Liver (tissue), 9 donors: ENCODE results near the gene MEGF6. TPM values are rescaled to one million over a fixed set of nuclear protein-coding genes. Genes with fewer than 3 reads are reported as not detected.

Source experiments
- DNase-seq: peaks from one replicate; pipeline ENCODE4 v3.0.0-alpha.2; 2017; ENCODE audit warnings: low spot score
- H3K27ac ChIP-seq, 2 donors: one replicate each; pipeline ENCODE4 v1.7.0; 2013; ENCODE audit warnings: inconsistent platforms in 2 of 2, low read length in 2 of 2, control low read depth in 1 of 2, low read depth in 1 of 2, mild to moderate bottlenecking in 1 of 2
- H3K27me3 ChIP-seq, 4 donors: one replicate each; pipeline versions ENCODE4 v1.6.1 to v1.7.0; 2013; ENCODE audit warnings: low read length in 3 of 4, inconsistent platforms in 1 of 4, mild to moderate bottlenecking in 1 of 4, moderate library complexity in 1 of 4; ENCODE audit not compliant: control insufficient read depth in 4 of 4, insufficient read depth in 4 of 4
- H3K36me3 ChIP-seq, 4 donors: one replicate each; pipeline versions ENCODE4 v1.6.1 to v1.7.0; 2013; ENCODE audit warnings: low read length in 3 of 4, mild to moderate bottlenecking in 3 of 4, low read depth in 1 of 4, moderate library complexity in 1 of 4; ENCODE audit not compliant: control insufficient read depth in 4 of 4, insufficient read depth in 3 of 4
- H3K4me1 ChIP-seq, 4 donors: one replicate each; pipeline versions ENCODE4 v1.6.1 to v1.7.0; 2013; ENCODE audit warnings: low read length in 3 of 4, mild to moderate bottlenecking in 3 of 4, moderate library complexity in 1 of 4; ENCODE audit not compliant: control insufficient read depth in 4 of 4, insufficient read depth in 4 of 4
- H3K4me3 ChIP-seq, 3 donors: one replicate each; pipeline versions ENCODE4 v1.6.1 to v1.7.0; 2013; ENCODE audit warnings: low read length in 3 of 3, control low read depth in 1 of 3, low read depth in 1 of 3, mild to moderate bottlenecking in 1 of 3
- H3K9ac ChIP-seq, 2 donors: one replicate each; pipeline ENCODE4 v1.7.0; 2013; ENCODE audit warnings: low read length in 2 of 2, mild to moderate bottlenecking in 2 of 2, moderate library complexity in 2 of 2, control low read depth in 1 of 2, low read depth in 1 of 2
- H3K9me3 ChIP-seq, 4 donors: one replicate each; pipeline versions ENCODE4 v1.6.1 to v1.7.0; 2013; ENCODE audit warnings: low read length in 3 of 4; ENCODE audit not compliant: control insufficient read depth in 4 of 4
- EGR1 ChIP-seq, 2 donors: IDR thresholded peaks; 2 replicates each; pipeline ENCODE4 v1.6.1; 2016 to 2018; ENCODE audit warnings: antibody characterized with exemption in 2 of 2, low read depth in 2 of 2
- FOXA1 ChIP-seq: IDR thresholded peaks from 2 replicates; pipeline ENCODE4 v1.6.1; 2016; ENCODE audit warnings: antibody characterized with exemption
- FOXA2 ChIP-seq: IDR thresholded peaks from 2 replicates; pipeline ENCODE4 v1.6.1; 2016; ENCODE audit warnings: antibody characterized with exemption
- GABPA ChIP-seq, 2 donors: IDR thresholded peaks in 1 of 2; conservative IDR thresholded peaks in 1 of 2; 2 replicates each; pipeline ENCODE4 v1.6.1; 2016; ENCODE audit warnings: antibody characterized with exemption in 2 of 2, mild to moderate bottlenecking in 1 of 2, moderate library complexity in 1 of 2
- JUND ChIP-seq, 2 donors: IDR thresholded peaks; 2 replicates each; pipeline ENCODE4 v1.6.1; 2016; ENCODE audit warnings: antibody characterized with exemption in 2 of 2
- RAD21 ChIP-seq, 2 donors: IDR thresholded peaks; 2 replicates each; pipeline ENCODE4 v1.6.1; 2016; ENCODE audit warnings: antibody characterized with exemption in 2 of 2, mild to moderate bottlenecking in 2 of 2
- RXRA ChIP-seq, 2 donors: IDR thresholded peaks; 2 replicates each; pipeline ENCODE4 v1.6.1; 2017 to 2018; ENCODE audit warnings: antibody characterized with exemption in 2 of 2, mild to moderate bottlenecking in 1 of 2
- SP1 ChIP-seq: IDR thresholded peaks from 2 replicates; pipeline ENCODE4 v1.6.1; 2018; ENCODE audit warnings: antibody characterized with exemption, mild to moderate bottlenecking
- TAF1 ChIP-seq: conservative IDR thresholded peaks from 2 replicates; pipeline ENCODE4 v1.6.1; 2016; ENCODE audit warnings: antibody characterized with exemption, mild to moderate bottlenecking
- YY1 ChIP-seq: IDR thresholded peaks from 2 replicates; pipeline ENCODE4 v1.6.1; 2016; ENCODE audit warnings: antibody characterized with exemption, mild to moderate bottlenecking
- WGBS: extraction: QIAGEN DNeasy Blood & Tissue Kit; methylation state at CpG from one replicate; pipeline ENCODE4 v1.1.7; 2013; 5-methylcytosine and 5-hydroxymethylcytosine counted together
- polyA plus RNA-seq, 2 donors: library from polyadenylated mRNA; stranded (reverse) in 1 of 2; unstranded in 1 of 2; fragments of 200-250 nt in 1 of 2; fragments of >200 nt in 1 of 2; fragmentation: Nextera tagmentation in 1 of 2; extraction: Ambion mirVana in 1 of 2; gene quantifications; one replicate each; pipeline versions ENCODE4 v1.2.1 to v1.2.3, GENCODE V29; 2013 to 2015
- total RNA-seq, 2 donors: library from RNA; depleted of rRNA; stranded (reverse); fragments of >200 nt; gene quantifications; one replicate each; pipeline ENCODE4 v1.2.3, GENCODE V29; 2014
- TF ChIP-seq, protein P1 (sequence below): IDR thresholded peaks from 2 replicates; pipeline ENCODE4 v1.6.1; 2016; ENCODE audit warnings: antibody characterized with exemption
- TF ChIP-seq, protein P2 (sequence below): IDR thresholded peaks from 2 replicates; pipeline ENCODE4 v1.6.1; 2016; ENCODE audit warnings: antibody characterized with exemption, mild to moderate bottlenecking
- donor health status: healthy.
- donor health status: healthy.
- donor health status: healthy.
- donor health status: healthy.
- donor health status: healthy.

MEGF6 gene
- total and polyA plus RNA-seq, 4 donors, result 1.3 to 11.0 (median 4.0) TPM

DNA sequence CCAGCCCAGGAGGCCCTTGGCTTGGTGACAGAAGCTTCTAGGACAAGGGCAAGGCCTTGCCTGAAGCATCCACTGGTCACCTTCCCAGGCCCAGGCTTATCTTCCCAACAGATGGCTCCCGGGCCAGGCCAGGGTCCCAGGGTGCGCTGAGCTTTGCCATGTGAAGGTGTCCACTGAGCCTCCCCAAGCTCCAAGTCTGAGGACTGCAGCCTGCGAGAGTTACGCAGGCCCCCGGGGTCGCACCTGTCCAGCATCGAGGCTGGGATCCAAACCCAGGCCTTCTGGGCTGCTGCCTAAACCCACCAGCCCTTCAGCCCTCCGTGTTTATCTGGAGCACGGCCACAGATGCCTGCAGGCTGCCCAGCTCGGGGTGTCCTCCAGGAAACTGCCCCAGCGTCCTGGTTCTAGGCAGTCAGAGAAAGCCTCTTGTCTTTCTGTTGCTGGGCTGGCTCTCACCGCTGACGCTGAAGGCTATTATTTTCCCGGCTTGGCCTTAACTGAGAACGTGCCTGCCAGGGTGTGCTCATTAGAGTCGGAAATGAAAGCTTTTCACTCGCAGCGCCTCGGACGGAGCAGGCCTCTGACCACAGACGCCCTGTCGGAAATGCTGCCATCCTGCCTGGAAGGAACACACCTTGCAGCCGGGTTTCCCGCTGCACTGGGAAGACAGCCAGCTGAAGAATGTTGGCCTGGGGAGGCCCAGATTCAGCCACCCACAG lies 71.4 kb downstream of the MEGF6 start:
- DNase-seq, result no peak
- Histone ChIP-seq H3K27ac (no peak overlapping the region), H3K27me3 (no peaks in the 10 kb centered on the region), H3K4me3 (no peak overlapping the region), H3K9me3 (no peaks in the 10 kb centered on the region), H3K36me3 (peaks cover 0 to 1% (median 0%) of the 10 kb centered on the region in 4 donors), H3K9ac (no peak overlapping the region), H3K4me1 (peaks cover 0 to 5% (median 0%) of the 10 kb centered on the region in 4 donors)
- no peak for TF ChIP-seq RXRA (IDR thresholded peaks at IDR 0.05)
- TF ChIP-seq TAF1, result no peak
- TF ChIP-seq FOXA1, result no peak
- TF ChIP-seq SP1, result no peak
- TF ChIP-seq JUND (IDR thresholded peaks at IDR 0.05), result no peak
- 79% methylated on average over 24 of the region's 24 CpGs for WGBS

DNA sequence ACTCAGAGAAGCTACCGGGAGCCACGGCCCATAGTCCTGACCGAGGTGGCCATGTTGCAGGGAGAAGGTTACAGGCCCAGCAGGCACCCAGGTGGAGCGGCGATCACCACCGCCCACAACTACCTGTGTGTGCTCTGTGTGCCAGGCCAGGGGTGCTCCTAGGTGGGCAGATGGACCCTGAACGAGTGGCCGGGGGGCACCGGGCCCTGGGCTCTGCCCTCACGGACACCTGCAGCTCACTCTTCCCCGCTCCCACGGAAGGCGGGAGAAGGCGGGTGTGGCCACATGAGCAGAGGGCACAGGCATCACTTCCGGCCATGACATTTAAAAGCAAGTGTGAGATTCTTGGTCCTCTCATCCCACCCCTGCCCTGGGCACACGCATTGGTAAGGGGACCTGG lies 73.9 kb downstream of the MEGF6 start:
- no peak for TF ChIP-seq FOXA1
- TF ChIP-seq GABPA (IDR thresholded peaks at IDR 0.05 in 1 of 2, conservative IDR thresholded peaks at IDR 0.05 in 1 of 2), result no peak
- TF ChIP-seq, protein P1, sequence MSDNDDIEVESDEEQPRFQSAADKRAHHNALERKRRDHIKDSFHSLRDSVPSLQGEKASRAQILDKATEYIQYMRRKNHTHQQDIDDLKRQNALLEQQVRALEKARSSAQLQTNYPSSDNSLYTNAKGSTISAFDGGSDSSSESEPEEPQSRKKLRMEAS, result no peak
- TF ChIP-seq RAD21 (IDR thresholded peaks at IDR 0.05), result no peak
- TF ChIP-seq YY1, result no peak
- TF ChIP-seq JUND (IDR thresholded peaks at IDR 0.05), result no peak
- TF ChIP-seq FOXA2, result no peak
- no peak for TF ChIP-seq TAF1
- TF ChIP-seq, protein P2, sequence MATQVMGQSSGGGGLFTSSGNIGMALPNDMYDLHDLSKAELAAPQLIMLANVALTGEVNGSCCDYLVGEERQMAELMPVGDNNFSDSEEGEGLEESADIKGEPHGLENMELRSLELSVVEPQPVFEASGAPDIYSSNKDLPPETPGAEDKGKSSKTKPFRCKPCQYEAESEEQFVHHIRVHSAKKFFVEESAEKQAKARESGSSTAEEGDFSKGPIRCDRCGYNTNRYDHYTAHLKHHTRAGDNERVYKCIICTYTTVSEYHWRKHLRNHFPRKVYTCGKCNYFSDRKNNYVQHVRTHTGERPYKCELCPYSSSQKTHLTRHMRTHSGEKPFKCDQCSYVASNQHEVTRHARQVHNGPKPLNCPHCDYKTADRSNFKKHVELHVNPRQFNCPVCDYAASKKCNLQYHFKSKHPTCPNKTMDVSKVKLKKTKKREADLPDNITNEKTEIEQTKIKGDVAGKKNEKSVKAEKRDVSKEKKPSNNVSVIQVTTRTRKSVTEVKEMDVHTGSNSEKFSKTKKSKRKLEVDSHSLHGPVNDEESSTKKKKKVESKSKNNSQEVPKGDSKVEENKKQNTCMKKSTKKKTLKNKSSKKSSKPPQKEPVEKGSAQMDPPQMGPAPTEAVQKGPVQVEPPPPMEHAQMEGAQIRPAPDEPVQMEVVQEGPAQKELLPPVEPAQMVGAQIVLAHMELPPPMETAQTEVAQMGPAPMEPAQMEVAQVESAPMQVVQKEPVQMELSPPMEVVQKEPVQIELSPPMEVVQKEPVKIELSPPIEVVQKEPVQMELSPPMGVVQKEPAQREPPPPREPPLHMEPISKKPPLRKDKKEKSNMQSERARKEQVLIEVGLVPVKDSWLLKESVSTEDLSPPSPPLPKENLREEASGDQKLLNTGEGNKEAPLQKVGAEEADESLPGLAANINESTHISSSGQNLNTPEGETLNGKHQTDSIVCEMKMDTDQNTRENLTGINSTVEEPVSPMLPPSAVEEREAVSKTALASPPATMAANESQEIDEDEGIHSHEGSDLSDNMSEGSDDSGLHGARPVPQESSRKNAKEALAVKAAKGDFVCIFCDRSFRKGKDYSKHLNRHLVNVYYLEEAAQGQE, result no peak
- no peak for TF ChIP-seq EGR1 (IDR thresholded peaks at IDR 0.05; ENCODE audit: low read depth in 2 of 2)
- TF ChIP-seq SP1, result no peak
- no peak for DNase-seq

DNA sequence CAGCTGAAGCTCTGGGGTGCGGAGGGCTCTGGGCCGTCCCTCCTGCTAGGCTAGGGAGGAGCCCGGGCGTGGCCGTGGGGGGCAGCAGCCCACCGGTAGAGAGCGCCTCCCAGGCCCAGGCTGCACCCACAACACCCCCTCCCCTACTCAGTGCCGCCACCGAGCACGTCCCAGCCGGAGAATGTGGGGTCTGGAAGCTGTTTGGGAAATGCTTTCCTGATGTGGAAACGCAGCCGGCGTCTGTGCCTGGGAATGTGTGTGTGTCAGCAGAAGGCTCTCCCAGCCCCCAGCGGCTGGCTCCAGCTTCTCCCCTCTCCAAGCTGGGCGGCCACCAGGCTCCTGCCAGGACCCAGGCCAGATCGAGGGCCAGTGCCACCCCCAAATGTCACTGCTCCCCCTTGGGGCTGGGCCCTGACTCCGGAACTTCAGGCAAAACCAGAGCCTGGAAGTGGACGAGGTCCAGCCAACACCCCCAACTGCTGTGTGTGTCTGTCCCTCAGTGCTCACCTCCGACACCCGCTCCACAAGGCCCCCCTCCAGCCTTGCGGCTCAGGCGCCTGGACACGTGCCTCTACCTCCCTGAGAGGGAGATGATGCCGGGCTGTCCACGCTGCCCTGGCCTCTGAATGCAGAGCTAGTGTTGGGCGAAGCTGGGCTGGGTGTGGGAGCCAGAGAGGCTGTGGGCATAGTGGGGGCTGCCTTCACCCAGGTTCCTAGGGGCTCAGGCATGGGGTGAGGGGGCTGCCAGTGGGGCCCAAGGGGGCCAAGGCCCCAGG lies 74.7 kb downstream of the MEGF6 start:
- 71% methylated on average over 27 of the region's 27 CpGs for WGBS
- H3K4me1 ChIP-seq, result no peaks in the 10 kb centered on the region
- H3K27me3 ChIP-seq, result no peaks in the 10 kb centered on the region
- H3K36me3 ChIP-seq, result peaks cover 0 to 1% (median 0%) of the 10 kb centered on the region in 4 donors
- no peak overlapping the region for H3K4me3 ChIP-seq
- H3K27ac ChIP-seq, result no peak overlapping the region
- H3K9ac ChIP-seq, result no peak overlapping the region
- no peaks in the 10 kb centered on the region for H3K9me3 ChIP-seq
- DNase-seq, result no peak
- TF ChIP-seq RAD21 (IDR thresholded peaks at IDR 0.05), result no peak
- TF ChIP-seq GABPA (IDR thresholded peaks at IDR 0.05 in 1 of 2, conservative IDR thresholded peaks at IDR 0.05 in 1 of 2), result no peak

More for the DNA sequence above, 73.9 kb downstream of the MEGF6 start:
- H3K36me3 ChIP-seq, result peaks cover 0 to 1% (median 0%) of the 10 kb centered on the region in 4 donors
- H3K9me3 ChIP-seq, result no peaks in the 10 kb centered on the region
- peaks cover 0 to 2% (median 0%) of the 10 kb centered on the region in 4 donors for H3K4me1 ChIP-seq
- WGBS, result 89% methylated on average over 16 of the region's 16 CpGs
- H3K27ac ChIP-seq, result no peak overlapping the region
- no peak overlapping the region for H3K4me3 ChIP-seq
- no peak overlapping the region for H3K9ac ChIP-seq
- H3K27me3 ChIP-seq, result no peaks in the 10 kb centered on the region
